Cardiac muscle cell (in vitro differentiated cells and primary cell): ENCODE measurements around the gene ATAD2B. TPM values are rescaled to one million over a fixed set of nuclear protein-coding genes. Genes with fewer than 3 reads are reported as not detected.

Source experiments
- DNase-seq, 2 donors: peaks; one replicate each; pipeline versions ENCODE4 v3.0.0 to v3.0.0-alpha.2; 2010 to 2017; ENCODE audit warnings: low read depth in 1 of 2, low spot score in 1 of 2
- H3K27ac ChIP-seq: fragments of 200-600 bp; sonication (generic); 2 replicates; pipeline ENCODE4 v1.5.1; 2016
- H3K27me3 ChIP-seq: fragments of 200-600 bp; sonication (generic); 2 replicates; pipeline ENCODE4 v1.6.0; 2016; ENCODE audit warnings: control low read depth
- H3K36me3 ChIP-seq: fragments of 200-600 bp; sonication (generic); 2 replicates; pipeline ENCODE4 v1.5.1; 2016; ENCODE audit warnings: control low read depth
- H3K4me1 ChIP-seq: fragments of 200-600 bp; sonication (generic); 2 replicates; pipeline ENCODE4 v1.8.1; 2017; ENCODE audit warnings: low read depth, mild to moderate bottlenecking, mixed run types
- H3K4me3 ChIP-seq: fragments of 200-600 bp; sonication (generic); 2 replicates; pipeline ENCODE4 v1.5.1; 2016; ENCODE audit warnings: mild to moderate bottlenecking
- H3K9me3 ChIP-seq: fragments of 200-600 bp; sonication (generic); 2 replicates; pipeline ENCODE4 v1.5.1; 2017; ENCODE audit warnings: low read depth, mild to moderate bottlenecking, control low read depth
- polyA plus RNA-seq: library from polyadenylated mRNA; unstranded; fragments of >200 nt; fragmentation: Nextera tagmentation; extraction: Ambion mirVana; gene quantifications from 2 replicates; pipeline ENCODE4 v1.2.1, GENCODE V29; 2016
- total RNA-seq: library from RNA; depleted of rRNA; stranded (reverse); fragments of >200 nt; gene quantifications from 2 replicates; pipeline ENCODE4 v1.2.3, GENCODE V29; 2016
- TF ChIP-seq, protein P1 (sequence below): IDR thresholded peaks from 2 replicates; pipeline ENCODE4 v1.5.1; 2012; ENCODE audit warnings: low read depth, mild to moderate bottlenecking, low read length

The ATAD2B gene
- total and polyA plus RNA-seq, 2 experiments from 2014 or later: 10.7 to 17.2 TPM

DNA sequence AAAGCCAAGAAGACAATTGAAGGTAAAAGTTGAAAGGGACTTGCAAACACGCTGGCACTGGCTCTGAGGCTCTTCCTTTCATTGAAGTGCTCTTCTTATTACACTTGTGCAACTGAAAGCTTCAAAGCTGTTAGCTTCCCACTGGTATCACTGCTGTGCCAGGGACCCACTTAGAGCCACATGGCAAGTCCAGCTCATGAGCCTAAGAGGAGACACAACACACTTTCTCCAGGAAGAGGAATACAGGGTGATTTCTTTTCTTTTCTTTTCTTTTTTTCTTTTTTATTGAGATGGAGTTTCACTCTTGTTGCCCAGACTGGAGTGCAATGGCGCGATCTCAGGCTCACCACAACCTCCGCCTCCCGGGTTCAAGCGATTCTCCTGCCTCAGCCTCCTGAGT, 218.2 kb downstream of the ATAD2B start:
- Histone ChIP-seq H3K27ac (no peak overlapping the region), H3K4me1 (peaks cover 4% of the 10 kb centered on the region), H3K4me3 (no peak overlapping the region), H3K9me3 (no peaks in the 10 kb centered on the region), H3K36me3 (no peaks in the 10 kb centered on the region), H3K27me3 (no peaks in the 10 kb centered on the region)
- TF ChIP-seq, protein P1, sequence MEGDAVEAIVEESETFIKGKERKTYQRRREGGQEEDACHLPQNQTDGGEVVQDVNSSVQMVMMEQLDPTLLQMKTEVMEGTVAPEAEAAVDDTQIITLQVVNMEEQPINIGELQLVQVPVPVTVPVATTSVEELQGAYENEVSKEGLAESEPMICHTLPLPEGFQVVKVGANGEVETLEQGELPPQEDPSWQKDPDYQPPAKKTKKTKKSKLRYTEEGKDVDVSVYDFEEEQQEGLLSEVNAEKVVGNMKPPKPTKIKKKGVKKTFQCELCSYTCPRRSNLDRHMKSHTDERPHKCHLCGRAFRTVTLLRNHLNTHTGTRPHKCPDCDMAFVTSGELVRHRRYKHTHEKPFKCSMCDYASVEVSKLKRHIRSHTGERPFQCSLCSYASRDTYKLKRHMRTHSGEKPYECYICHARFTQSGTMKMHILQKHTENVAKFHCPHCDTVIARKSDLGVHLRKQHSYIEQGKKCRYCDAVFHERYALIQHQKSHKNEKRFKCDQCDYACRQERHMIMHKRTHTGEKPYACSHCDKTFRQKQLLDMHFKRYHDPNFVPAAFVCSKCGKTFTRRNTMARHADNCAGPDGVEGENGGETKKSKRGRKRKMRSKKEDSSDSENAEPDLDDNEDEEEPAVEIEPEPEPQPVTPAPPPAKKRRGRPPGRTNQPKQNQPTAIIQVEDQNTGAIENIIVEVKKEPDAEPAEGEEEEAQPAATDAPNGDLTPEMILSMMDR: no peak
- no peak for DNase-seq

DNA sequence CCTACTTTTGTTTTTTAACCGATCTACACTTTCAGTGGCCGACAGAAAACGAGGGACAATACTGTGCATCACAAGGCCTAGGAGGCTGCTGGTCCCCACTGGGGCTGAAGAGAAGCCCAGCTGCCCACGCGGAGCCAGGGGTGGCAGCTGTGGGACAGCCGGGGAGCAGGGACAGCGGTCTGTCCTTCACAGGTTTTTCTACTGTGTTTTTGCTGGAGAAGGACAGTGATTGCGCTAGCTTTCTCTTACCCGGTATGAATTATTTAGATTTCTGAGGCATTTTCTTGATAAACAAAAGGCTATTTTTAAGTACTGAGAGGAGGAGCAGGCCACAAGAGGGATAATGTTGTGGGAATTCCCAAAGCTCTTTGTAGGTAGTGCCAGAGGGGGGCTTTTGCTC, 219.8 kb downstream of the ATAD2B start:
- H3K27ac ChIP-seq: no peak overlapping the region
- TF ChIP-seq, protein P1: no peak
- H3K27me3 ChIP-seq: no peaks in the 10 kb centered on the region
- no peak overlapping the region for H3K4me3 ChIP-seq
- H3K4me1 ChIP-seq: no peaks in the 10 kb centered on the region
- H3K9me3 ChIP-seq: no peaks in the 10 kb centered on the region
- no peak for DNase-seq
- H3K36me3 ChIP-seq: no peaks in the 10 kb centered on the region

DNA sequence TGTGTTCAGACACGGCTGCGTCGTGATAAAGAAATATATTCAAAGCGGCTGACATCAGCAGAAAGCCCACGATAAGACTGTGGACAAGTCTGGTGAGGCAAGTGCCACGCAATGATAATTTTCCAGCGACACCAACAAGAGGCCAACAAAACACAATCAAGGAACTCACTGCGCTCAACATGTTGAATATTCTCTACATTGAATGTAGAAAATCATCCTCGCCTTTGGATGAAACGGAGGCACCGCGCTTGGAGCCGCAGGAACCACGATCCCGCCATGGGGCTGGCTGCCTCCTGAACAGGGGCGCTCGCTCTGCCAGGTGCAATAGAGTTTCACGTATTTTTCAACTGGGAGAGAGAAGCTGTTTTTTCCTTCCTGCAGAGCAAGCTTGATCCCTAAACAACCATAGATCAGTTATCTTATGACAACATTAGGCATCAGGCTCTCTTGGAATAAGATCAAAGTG, 220.3 kb downstream of the ATAD2B start:
- no peaks in the 10 kb centered on the region for H3K4me1 ChIP-seq
- no peak overlapping the region for H3K27ac ChIP-seq
- H3K4me3 ChIP-seq: no peak overlapping the region
- TF ChIP-seq, protein P1: no peak
- no peaks in the 10 kb centered on the region for H3K27me3 ChIP-seq
- no peaks in the 10 kb centered on the region for H3K9me3 ChIP-seq
- H3K36me3 ChIP-seq: no peaks in the 10 kb centered on the region
- no peak for DNase-seq

DNA sequence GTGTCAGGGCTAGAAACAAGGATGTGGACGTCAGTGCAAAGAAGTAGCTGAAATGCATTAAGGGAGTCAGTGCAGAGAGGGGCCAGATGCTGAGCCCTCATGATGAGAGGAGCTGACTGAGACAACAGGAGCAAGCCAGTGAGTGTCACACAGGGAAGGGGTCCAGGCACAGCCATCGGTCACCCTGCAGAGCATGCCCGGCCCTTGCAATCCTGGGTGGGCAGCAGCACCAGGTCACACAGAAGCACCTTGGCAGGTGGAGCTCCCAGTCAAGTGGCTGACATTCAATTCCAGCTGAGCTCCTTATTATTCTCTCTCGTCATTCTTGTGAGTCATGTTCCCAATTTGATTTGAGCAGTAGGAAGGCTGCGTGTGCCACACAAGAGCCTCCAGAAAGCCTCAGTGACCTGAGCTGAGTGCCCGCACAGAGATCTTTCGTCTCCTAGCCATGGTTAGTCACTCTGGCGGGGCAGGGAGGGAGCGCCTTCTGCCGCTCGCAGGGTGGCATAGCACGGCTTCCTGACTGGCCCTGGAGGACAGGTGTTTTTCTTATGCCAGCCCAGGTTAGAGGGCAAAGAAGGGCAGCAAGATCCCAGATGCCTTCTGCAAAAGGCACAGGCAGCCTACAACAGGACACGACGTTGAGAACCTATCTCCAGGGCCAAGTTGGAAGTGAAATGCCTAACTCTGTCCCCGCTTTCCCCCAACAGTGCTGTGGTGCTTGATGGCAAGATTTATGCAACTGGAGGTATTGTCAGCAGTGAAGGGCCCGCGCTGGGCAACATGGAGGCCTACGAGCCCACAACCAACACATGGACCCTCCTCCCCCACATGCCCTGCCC, 220.9 kb downstream of the ATAD2B start:
- Histone ChIP-seq H3K4me3 (no peak overlapping the region), H3K36me3 (no peaks in the 10 kb centered on the region), H3K4me1 (no peaks in the 10 kb centered on the region), H3K27me3 (no peaks in the 10 kb centered on the region), H3K27ac (no peak overlapping the region), H3K9me3 (no peaks in the 10 kb centered on the region)
- no peak for DNase-seq
- TF ChIP-seq, protein P1: no peak

DNA sequence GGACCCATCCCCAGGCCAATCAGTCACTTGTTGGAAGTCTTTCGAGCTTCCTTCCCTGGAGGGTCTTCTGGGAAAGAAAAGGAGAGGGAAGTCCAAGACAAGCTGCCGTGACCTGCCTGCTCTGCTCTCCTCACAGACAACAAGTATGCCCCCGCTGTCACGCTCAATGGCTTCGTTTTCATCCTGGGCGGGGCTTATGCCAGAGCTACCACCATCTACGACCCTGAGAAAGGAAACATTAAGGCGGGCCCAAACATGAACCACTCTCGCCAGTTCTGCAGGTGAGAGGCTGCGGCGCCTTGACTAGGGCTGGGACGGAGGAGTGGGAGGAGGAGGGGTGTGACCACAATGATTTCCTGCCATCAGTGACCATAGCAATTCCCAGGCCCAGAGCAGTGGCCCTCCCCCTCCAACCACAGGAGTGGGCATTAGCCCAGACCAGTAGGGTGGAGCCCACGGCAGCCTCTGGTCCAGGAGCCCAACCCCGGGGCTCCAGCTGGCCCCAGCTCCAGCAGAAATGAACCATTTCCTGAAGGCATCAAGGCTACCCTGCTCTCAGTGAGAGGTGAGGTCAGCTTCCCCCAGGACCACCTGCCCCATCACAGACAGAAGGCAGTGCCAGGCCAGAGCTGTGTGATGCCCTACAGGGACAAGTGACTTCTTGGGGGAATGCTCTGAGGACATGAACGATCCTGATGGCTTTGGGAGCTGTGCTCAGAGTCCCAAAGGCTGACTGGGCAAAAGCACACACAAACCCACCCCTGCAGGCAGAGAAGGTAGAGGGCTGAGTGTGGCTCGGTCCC, 223.1 kb downstream of the ATAD2B start:
- Histone ChIP-seq H3K4me1 (no peaks in the 10 kb centered on the region), H3K27me3 (no peaks in the 10 kb centered on the region), H3K27ac (no peak overlapping the region), H3K9me3 (no peaks in the 10 kb centered on the region), H3K4me3 (no peak overlapping the region), H3K36me3 (no peaks in the 10 kb centered on the region)
- DNase-seq: peak in 1 of 2 donors; percentile 13
- TF ChIP-seq, protein P1: no peak
